Muscle of back (tissue), 13 donors: ENCODE measurements around the gene RAB3IL1. TPM values are rescaled to one million over a fixed set of nuclear protein-coding genes. Genes with fewer than 3 reads are reported as not detected.
"Not testable (repeated sequence)": the region's sequence is repeated elsewhere in the genome, so short reads cannot be mapped to it uniquely, and the experiment has no call there.

Experiments used
- DNase-seq, 3 donors: peaks; one replicate each; pipeline versions ENCODE4 v3.0.0 to v3.0.0-alpha.2; 2013
- long read RNA-seq, 9 donors: transcript quantifications; one replicate each; lab custom pipeline, GENCODE V29; 2026
- polyA plus RNA-seq, 10 donors: library from polyadenylated mRNA; unstranded; fragments of 120-200 nt; gene quantifications; one replicate each; pipeline ENCODE4 v1.2.1, GENCODE V29; 2013; ENCODE audit not compliant: insufficient read length in 10 of 10

RAB3IL1 gene, protein sequence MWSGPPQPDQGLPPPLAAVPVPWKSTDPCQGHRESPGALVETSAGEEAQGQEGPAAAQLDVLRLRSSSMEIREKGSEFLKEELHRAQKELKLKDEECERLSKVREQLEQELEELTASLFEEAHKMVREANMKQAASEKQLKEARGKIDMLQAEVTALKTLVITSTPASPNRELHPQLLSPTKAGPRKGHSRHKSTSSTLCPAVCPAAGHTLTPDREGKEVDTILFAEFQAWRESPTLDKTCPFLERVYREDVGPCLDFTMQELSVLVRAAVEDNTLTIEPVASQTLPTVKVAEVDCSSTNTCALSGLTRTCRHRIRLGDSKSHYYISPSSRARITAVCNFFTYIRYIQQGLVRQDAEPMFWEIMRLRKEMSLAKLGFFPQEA
- 10 to 100 TPM; 18.3 to 36.1 (median 24.9) TPM for polyA plus RNA-seq
- long read RNA-seq, donor 1, partial matches to known transcripts = 0 of 5 reads
- long read RNA-seq, donor 1, other reads (novel, unspliced or antisense) = 0 of 5 reads
- long read RNA-seq, donor 2, partial matches to known transcripts = 0 of 5 reads
- long read RNA-seq, donor 2, other reads (novel, unspliced or antisense) = 0 of 5 reads
- long read RNA-seq, donor 3 = 0 reads
- long read RNA-seq, donor 4, partial matches to known transcripts = 0 of 4 reads
- long read RNA-seq, donor 4, other reads (novel, unspliced or antisense) = 0 of 4 reads
- long read RNA-seq, donor 5, transcript RAB3IL1-202 (10 exons, 2,284 nt) = major isoform, 7 of 24 reads
- long read RNA-seq, donor 5, partial matches to known transcripts = 13 of 24 reads
- long read RNA-seq, donor 5, other reads (novel, unspliced or antisense) = 0 of 24 reads
- long read RNA-seq, donor 6, transcript RAB3IL1-202 (10 exons, 2,284 nt) = major isoform, 5 of 6 reads
- long read RNA-seq, donor 6, partial matches to known transcripts = 0 of 6 reads
- long read RNA-seq, donor 6, other reads (novel, unspliced or antisense) = 0 of 6 reads
- long read RNA-seq, donor 7, partial matches to known transcripts = 0 of 1 reads
- long read RNA-seq, donor 7, other reads (novel, unspliced or antisense) = 0 of 1 reads
- long read RNA-seq, donor 8, partial matches to known transcripts = 0 of 3 reads
- long read RNA-seq, donor 8, other reads (novel, unspliced or antisense) = 0 of 3 reads
- long read RNA-seq, donor 9, partial matches to known transcripts = 0 of 3 reads
- long read RNA-seq, donor 9, other reads (novel, unspliced or antisense) = 0 of 3 reads

DNA sequence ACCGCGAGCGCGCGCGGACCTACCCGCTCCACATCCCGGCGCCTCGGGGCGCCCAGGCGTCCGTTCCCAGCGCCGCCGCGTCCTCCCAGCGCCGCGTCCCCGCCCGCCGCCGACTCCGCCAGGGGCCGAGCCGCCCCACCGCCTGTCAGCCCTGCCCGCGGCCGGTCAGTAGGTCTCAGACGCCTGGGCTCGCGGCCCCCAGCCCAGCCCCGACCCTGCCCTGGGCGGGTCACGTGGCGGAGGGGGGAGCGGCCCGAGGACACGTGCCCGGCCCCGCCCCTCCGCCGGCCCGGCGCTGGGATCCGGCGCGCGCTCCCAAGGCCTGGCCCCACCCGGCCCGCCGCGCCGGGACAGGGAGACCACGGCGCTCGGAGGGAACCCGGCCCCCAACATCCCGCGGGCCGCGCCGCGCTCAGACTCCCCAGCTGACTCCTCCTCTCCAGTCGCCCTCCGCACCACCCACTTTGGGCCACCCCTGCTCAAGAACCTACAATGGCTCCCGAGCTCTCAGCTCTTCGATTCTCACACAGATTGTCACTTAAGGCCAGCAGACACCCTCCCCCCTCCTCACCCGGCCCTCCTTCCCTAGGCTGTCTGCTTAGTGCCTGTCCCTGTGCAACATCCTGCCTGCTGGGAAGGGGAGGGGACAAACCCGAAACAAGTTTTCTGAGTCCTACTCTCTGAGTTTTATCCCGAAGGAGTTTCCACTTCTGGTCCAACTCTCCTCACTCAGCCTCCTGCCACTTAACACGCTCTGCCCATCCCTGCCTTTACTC is at the start of gene RAB3IL1:
Gene RAB3IL1 (minus strand): TSS at position 233 of the 776 bp plus-strand sequence. CDS start 199 bp downstream, at position 34.
- peak; percentile 56 to 91 (median 81) for DNase-seq

DNA sequence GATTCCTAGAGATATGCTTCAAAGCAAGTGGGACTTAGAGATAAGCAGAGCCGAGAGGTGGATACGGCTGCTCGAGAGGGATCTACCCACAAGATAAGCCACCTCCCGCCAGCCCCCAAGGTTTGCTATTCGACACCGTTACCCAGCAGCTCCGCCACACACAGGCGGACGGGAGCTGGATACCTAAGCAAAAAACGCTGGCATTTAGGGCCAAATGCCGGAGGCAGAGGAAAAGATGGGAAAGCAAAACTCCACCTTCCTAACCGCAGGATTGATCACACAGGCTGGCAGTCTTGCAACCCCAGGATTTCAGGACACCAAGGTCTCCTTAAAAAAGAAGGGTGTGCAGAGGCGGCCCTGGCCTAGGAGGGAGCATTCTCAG is 49.4 kb upstream of the RAB3IL1 start:
- no peak for DNase-seq

DNA sequence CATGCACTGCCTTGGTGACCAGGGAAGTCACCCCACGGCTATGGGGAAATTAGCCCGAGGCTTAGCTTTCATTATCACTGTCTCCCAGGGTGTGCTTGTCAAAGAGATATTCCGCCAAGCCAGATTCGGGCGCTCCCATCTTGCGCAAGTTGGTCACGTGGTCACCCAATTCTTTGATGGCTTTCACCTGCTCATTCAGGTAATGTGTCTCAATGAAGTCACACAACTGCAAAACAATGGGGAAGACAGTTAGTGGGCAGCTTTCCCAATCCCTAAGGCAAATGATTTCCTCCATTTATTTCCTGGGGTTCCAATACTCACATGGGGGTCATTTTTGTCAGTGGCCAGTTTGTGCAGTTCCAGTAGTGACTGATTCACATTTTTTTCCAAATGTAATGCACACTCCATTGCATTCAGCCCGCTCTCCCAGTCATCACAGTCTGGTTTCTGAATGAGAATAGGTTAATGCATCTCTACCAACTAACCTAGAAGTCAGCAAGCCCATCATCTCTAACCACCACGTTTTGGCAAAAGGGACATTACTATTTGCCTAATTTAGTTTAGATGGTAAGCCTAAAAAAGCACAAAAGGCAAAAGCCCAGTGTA is 47.4 kb upstream of the RAB3IL1 start:
- DNase-seq = not testable (repeated sequence)

DNA sequence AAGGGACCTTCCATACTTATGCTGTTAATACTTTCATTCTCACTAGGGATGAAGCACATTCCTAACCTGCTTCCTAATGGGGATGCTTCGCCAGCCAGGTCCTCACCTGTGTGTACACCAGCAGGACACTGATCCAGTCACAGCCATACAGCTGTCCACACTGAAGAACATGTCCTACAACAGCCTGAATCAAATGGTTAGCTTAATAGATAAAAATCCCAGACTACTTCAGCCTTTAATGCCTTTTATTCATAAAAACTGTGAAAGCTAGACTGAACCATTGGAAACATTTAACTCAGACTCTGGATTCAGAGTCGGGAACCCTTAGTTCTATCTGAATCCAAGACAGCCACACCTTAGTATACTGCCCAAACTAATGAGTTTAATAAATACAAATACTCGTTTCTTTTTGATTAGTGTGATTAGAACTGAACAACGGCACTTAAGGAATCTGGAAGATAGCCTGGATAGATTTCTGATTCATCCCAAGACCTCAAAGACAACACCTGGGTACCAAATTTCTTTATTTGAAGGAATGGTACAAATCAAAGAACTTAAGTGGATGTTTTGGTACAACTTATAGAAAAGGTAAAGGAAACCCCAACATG is 46.8 kb upstream of the RAB3IL1 start:
- DNase-seq = no peak

DNA sequence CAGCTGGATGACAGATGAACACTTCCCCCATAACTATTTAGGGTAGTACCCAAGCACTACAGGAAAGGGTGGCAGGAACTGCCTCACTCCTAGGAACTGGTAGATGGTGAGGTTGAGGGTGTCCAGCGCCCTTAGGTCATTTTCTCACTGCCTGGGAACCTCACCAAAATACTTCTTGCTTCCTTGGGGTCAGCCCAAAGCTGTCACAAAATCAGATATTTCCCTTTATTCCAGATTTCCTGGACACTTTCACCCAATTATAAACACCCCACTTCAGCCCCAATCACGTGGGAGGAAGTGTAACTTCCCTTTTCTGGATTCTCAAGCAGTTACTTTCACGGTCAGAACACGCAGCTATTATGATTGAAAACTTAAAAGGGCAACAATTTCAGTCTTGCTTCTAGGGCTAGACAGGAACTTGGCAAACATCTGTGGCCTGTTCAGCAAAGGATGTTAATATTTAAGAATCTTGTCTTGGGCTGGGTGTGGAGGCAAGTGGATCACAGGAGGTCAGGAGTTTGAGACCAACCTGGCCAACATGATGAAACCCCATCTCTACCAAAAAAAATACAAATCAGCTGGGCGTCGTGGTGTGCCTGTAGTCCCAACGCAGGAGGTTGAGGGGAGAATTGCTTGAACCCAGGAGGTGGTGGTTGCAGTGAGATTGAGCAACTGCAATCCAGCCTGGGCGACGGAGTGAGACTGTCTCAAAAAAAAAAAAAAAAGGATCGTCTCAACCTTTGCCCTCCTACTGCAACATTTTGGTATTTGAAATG is 46.1 kb upstream of the RAB3IL1 start:
- peak in 1 of 3 donors; percentile 48 for DNase-seq

DNA sequence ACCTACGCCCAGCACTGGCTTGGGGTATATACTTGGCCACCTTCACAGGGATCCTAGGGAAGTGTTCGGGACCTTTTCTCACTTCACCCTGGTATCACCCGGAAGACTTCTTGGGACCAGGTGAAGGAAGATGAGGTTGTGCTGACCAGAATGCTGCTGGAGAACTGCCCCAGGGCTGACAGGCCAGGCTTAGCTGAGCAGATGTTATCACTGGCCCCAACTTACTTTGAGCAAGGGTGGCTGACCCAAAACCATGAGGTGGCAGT is 45.6 kb upstream of the RAB3IL1 start:
- DNase-seq = no peak

DNA sequence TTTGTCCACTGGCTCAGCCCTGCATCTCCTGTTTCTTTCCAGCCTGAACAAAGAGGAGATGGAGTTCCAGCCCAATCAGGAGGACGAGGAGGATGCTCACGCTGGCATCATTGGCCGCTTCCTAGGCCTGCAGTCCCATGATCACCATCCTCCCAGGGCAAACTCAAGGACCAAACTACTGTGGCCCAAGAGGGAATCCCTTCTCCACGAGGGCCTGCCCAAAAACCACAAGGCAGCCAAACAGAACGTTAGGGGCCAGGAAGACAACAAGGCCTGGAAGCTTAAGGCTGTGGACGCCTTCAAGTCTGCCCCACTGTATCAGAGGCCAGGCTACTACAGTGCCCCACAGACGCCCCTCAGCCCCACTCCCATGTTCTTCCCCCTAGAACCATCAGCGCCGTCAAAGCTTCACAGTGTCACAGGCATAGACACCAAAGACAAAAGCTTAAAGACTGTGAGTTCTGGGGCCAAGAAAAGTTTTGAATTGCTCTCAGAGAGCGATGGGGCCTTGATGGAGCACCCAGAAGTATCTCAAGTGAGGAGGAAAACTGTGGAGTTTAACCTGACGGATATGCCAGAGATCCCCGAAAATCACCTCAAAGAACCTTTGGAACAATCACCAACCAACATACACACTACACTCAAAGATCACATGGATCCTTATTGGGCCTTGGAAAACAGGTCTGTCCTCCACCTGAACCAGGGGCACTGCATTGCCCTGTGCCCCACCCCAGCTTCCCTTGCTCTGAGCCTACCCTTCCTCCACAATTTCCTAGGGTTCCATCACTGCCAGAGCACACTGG is 45.0 kb upstream of the RAB3IL1 start:
- DNase-seq = no peak

DNA sequence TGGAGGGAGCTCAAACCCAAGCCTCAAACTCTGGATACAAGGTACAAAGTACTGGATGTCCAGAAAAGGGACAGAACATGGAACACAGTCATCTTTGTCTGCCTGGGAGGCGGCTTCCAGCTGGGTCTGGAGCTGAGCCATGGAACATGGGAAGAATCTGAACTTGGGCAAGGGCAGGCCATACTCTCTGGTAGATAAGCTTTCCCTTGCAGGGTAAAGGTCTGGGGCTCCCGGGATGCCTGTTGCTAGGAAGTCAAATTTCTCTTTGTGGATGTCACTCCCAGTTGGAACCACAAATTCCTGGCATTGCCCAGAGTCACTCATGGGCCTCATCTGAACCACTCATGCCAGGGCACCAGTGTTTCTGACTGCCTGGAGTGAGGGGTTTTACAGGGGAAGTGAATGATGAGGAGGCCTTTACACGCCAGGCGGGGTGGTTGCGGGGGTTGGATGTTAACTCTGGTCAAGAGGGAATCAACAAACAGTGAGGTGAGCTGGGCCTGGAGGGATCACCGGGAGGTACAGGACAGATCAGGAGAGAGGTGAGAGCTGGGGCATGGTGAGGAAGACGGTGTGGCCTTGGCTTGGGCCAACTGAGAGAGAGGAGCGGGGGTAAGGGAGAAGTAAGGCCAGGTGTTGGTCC is 44.3 kb upstream of the RAB3IL1 start:
- DNase-seq = no peak

DNA sequence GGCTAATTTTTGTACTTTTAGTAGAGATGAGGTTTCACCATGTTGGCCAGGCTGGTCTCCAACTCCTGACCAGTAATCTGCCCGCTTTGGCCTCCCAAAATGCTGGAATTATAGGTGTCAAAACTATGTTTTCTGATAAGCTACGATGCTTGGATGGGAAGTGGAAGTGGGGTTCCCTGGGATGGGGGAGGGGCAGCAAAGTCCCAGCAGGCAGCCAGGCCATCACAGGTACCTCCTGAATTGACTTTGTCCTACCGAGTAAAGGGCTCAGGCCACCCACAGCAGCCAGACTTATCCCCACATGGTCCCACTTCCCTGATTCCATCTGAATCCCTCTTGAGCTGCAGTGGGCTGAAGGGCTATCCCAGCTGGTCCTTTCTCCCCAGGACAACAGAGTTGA is 43.2 kb upstream of the RAB3IL1 start:
- DNase-seq = no peak

DNA sequence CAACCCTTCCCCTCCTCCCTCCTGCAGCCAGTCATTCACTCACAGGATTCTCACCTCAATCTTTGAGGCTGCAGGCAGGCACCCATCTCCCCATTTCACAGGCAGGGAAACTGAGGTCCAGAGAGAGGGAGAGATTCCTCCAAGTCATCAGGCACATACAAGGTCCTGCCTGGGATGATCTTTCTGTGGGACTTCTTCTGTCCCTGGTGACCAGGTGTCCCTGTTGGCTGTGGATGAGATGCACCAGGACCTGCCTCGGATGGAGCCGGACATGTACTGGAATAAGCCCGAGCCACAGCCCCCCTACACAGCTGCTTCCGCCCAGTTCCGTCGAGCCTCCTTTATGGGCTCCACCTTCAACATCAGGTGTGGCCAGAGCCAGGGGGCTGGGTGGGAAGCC is 42.3 kb upstream of the RAB3IL1 start:
- DNase-seq = no peak

DNA sequence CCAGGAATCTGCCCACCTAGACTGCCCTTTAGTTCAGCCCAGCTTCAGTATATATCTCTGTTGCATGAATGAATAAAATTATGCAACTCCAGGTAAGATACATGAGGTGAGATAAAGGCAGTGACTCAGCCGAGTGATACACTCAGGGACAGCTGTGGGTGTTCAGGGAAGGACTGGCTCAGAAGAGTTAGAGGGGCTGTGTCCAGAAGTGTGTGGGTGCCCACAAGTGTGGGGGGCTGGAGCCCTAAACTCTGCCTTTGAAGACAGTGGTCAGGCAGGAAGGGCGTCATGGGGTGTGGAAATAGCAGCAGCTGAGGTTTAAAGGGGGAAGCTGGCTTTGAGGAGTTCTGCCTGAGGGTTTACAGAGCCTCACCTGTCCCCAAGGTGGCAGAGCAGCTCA is 41.7 kb upstream of the RAB3IL1 start:
- no peak for DNase-seq

DNA sequence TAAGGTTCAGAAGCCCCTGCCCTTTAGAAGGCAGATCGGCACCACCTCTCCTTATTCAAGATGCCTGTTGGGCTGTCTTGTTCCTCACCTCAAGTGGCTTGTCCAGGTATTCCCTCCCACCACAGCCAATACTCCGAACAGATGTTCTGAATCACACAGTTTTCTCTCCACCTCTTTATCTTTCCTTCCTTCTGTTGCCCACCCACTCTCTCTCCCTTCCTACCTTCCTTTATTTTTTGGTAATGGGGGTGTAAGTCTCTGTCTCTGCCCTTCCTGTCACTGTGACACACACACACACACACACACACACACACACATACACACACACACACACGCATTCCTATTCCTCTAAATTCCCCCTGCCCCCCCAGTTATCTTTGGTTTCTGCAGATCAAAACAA is 41.2 kb upstream of the RAB3IL1 start:
- DNase-seq = no peak

DNA sequence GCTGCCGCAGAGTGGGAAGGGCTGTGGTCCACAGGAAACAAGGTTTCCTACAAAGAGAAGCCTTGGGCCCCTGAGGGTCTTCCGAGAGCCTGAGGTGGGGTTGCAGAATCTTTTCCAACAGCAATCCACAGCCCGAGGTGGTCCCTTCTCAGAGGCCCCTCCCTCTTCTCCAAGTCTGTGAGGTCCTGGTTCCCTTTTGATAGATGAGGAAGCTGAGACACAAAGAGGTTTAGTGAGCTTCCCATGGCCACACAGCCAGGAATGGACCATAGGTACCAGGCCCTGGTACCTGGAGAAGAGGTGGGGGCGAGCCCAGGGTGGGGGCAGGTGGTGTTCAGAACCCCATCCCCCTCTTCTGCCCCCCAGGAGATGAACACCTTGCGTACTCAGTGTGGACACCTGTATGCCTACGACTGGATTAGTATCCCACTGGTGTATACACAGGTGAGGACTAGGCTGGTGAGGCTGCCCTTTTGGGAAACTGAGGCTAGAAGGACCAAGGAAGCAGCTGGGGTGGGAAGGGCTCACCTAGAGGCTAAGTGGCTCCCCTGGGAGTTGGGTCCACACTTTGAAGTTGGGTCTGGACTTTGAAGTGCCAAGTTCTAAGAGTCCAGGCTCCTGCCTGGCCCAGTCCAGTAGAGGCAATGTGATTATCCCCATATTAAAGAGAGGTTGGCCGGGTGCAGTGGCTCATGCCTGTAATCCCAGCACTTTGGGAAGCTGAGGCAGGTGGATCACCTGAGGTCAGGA is 39.8 kb upstream of the RAB3IL1 start:
- no peak for DNase-seq

DNA sequence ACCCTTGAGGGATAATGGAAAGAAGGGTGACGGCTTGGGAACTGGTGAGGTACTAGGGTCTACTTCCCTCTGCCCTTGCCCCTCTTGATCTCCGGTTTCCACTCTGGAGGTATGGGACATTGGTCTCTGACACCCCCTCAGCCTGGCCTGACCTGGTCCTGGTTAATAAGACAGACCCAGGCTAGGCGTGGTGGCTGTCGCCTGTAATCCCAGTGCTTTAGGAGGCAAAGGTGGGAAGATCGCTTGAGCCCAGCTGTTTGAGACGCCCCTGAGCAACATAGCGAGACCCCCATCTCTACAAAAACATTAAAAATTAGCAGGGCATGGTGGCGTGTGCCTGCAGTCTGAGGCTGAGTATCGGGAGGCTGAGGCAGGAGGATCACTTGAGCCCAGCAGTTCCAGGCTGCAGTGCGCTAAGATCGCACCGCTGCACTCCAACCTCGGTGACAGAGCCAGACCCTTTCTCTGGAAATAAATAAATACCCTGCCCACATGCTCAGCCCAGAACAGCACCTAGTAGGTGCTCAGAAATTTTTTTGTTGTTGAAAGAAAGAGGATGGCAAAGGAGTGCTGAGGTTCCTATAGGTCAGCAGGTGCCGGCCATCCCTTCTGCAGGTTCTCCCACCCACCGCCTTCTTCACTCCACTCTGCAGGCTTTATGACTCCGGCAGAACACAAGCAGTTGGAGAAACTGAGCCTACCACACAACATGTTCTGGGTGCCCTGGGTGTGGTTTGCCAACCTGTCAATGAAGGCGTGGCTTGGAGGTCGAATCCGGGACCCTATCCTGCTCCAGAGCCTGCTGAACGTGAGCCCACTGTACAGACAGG is 39.0 kb upstream of the RAB3IL1 start:
- no peak for DNase-seq

DNA sequence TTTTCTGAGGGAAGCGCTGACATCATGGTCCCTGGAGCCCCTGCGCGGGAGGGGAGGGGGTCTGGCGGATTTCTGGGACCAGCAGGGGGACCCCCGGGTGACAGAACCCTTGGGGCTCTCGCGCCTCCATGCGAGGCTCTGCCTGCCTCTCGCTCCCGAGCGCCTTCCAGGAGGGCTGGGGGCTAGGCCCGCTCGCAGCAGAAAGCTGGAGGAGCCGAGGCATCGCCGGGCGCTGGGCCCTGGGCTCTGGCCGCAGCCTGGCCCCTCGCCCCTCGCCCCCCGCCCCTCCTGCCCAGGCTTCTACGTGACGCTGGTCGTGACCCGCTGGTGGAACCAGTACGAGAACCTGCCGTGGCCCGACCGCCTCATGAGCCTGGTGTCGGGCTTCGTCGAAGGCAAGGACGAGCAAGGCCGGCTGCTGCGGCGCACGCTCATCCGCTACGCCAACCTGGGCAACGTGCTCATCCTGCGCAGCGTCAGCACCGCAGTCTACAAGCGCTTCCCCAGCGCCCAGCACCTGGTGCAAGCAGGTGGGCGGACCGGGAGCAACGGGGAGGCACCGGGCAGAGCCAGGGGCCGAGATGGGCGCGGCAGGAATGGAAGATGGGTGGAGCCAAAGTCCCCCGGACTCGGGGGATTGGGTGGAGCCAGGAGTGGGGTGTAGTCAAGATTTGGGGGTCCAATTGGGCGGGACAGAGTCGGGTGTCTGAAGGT is 38.2 kb upstream of the RAB3IL1 start:
- DNase-seq = peak in 1 of 3 donors; percentile 79

DNA sequence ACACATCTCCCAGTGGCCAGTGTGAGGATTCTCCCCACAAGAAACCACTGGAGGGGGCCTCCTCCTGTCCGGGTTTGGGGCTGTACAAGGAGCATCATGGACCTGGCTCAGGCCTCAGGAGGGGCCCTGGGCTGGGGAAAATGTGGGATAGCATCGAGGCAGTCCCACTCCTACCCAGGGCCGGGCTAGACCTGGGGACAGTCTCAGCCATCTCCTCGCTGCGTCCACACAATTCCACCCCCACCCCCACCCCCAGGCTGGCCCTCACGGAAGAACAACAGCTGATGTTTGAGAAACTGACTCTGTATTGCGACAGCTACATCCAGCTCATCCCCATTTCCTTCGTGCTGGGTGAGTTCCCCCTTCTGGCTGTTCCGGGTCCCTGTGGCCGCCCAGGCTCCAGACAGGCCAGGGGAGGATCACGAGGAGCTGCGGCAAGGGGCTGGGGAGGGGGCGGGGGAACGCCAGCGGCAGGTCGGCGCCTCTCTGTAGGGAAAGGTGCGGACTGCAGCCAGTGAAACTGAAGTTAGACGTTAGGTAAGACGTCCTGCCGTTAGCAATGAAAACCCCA is 37.6 kb upstream of the RAB3IL1 start:
- DNase-seq = peak; percentile 69 to 91 (median 75)
